ENCODE measurements around the gene ZNF526. TPM values are rescaled to one million over a fixed set of nuclear protein-coding genes. Genes with fewer than 3 reads are reported as not detected.

Gene ZNF526
- polyA plus RNA-seq, 3 donors = 0.96 to 3.4 (median 1.3) TPM

GRCh38 chr19:42244347-42245220 lies 24.5 kb downstream of the ZNF526 start:
- peaks cover 10 to 20% of the 10 kb centered on the region in 2 donors for H3K36me3 ChIP-seq (replicated peaks in 1 of 2; ENCODE audit: control insufficient read depth in 1 of 2, insufficient read depth in 2 of 2, low read length in 2 of 2)
- H2AFZ ChIP-seq (ENCODE audit: insufficient read depth, low read depth, low read length, poor library complexity, severe bottlenecking) = peak overlapping the region; percentile 82
- H3K9ac ChIP-seq (ENCODE audit: insufficient read depth, low read length, poor library complexity, severe bottlenecking) = peak overlapping the region; percentile 48
- peaks cover 34% of the 10 kb centered on the region for H3K79me2 ChIP-seq (ENCODE audit: insufficient read depth, low read length)
- intact Hi-C loops (cut with micrococcal nuclease) = loop anchor here (1.0 to 10.0 kb wide), 5 partner anchors 27 to 137 kb away; partner anchors contain the start of genes DEDD2 (in 1 of the 2) and POU2F2 (in 1 of the 2)
- no peaks in the 10 kb centered on the region for H3K27me3 ChIP-seq (ENCODE audit: control insufficient read depth in 2 of 2, insufficient read depth in 2 of 2, low read length in 2 of 2)
- H3K36me3 Mint-ChIP-seq = peaks cover 14 to 29% of the 10 kb centered on the region in 2 donors
- DNase-seq = peak; percentile 90 to 94 (median 90)
- H3K4me2 ChIP-seq (replicated peaks; ENCODE audit: extremely low read depth, low read length, poor library complexity, severe bottlenecking) = peak overlapping the region; percentile 90
- H3K27ac ChIP-seq (ENCODE audit: low read depth in 1 of 2, low read length in 2 of 2) = peak overlapping the region; percentile 61 to 76
- peak; percentile 68 for TF ChIP-seq CTCF (IDR thresholded peaks at IDR 0.05)
- H3K27ac Mint-ChIP-seq = peak overlapping the region; percentile 96 to 98 (median 97)
- H3K27me3 Mint-ChIP-seq (ENCODE audit: low read depth in 3 of 3) = peaks cover 0 to 4% (median 3%) of the 10 kb centered on the region in 3 donors
- H3K4me1 ChIP-seq (ENCODE audit: control insufficient read depth in 1 of 2, insufficient read depth in 2 of 2, low read length in 2 of 2) = peaks cover 37 to 44% of the 10 kb centered on the region in 2 donors
- H4K20me1 ChIP-seq (ENCODE audit: insufficient read depth, low read length) = peaks cover 51% of the 10 kb centered on the region
- no peaks in the 10 kb centered on the region for H3K9me3 ChIP-seq (replicated peaks in 1 of 2; ENCODE audit: control insufficient read depth in 1 of 2, insufficient read depth in 1 of 2, low read length in 2 of 2)
- H3K4me3 ChIP-seq (replicated peaks in 1 of 3; ENCODE audit: low read depth in 2 of 3, low read length in 3 of 3) = peak overlapping the region; percentile 79 to 96 (median 84)
- H3K4me1 Mint-ChIP-seq = peaks cover 48% of the 10 kb centered on the region
- WGBS (ENCODE audit: insufficient coverage) = 3% methylated on average over 39 of the region's 45 CpGs
- peak overlapping the region; percentile 95 to 99 for H3K4me3 Mint-ChIP-seq
- no peaks in the 10 kb centered on the region for H3K9me3 Mint-ChIP-seq

- intact Hi-C loops (cut with micrococcal nuclease) = loop anchor here in 1 of 2 donors (10.0 kb wide), 1 partner anchor 110 kb away; the partner anchor contains the start of gene POU2F2
- Mint-ChIP-seq H3K27me3 (ENCODE audit: low read depth in 3 of 3) (peaks cover 0 to 4% (median 3%) of the 10 kb centered on the region in 3 donors), H3K27ac (peak overlapping the region in 6 of 7 donors; percentile 55 to 98 (median 97)), H3K4me1 (peaks cover 42% of the 10 kb centered on the region), H3K36me3 (peaks cover 11 to 27% of the 10 kb centered on the region in 2 donors), H3K4me3 (peak overlapping the region in 1 of 2 donors; percentile 48), H3K9me3 (no peaks in the 10 kb centered on the region)
- Histone ChIP-seq H3K9me3 (replicated peaks in 1 of 2; ENCODE audit: control insufficient read depth in 1 of 2, insufficient read depth in 1 of 2, low read length in 2 of 2) (no peaks in the 10 kb centered on the region), H3K79me2 (ENCODE audit: insufficient read depth, low read length) (peaks cover 31% of the 10 kb centered on the region), H3K27me3 (ENCODE audit: control insufficient read depth in 2 of 2, insufficient read depth in 2 of 2, low read length in 2 of 2) (no peaks in the 10 kb centered on the region), H3K9ac (ENCODE audit: insufficient read depth, low read length, poor library complexity, severe bottlenecking) (no peak overlapping the region), H2AFZ (ENCODE audit: insufficient read depth, low read depth, low read length, poor library complexity, severe bottlenecking) (peak overlapping the region; percentile 82), H3K4me1 (ENCODE audit: control insufficient read depth in 1 of 2, insufficient read depth in 2 of 2, low read length in 2 of 2) (peaks cover 31 to 38% of the 10 kb centered on the region in 2 donors), H3K4me3 (replicated peaks in 1 of 3; ENCODE audit: low read depth in 2 of 3, low read length in 3 of 3) (peak overlapping the region in 1 of 3 experiments; percentile 96), H3K4me2 (replicated peaks; ENCODE audit: extremely low read depth, low read length, poor library complexity, severe bottlenecking) (peak overlapping the region; percentile 90), H3K27ac (ENCODE audit: low read depth in 1 of 2, low read length in 2 of 2) (no peak overlapping the region), H4K20me1 (ENCODE audit: insufficient read depth, low read length) (peaks cover 51% of the 10 kb centered on the region), H3K36me3 (replicated peaks in 1 of 2; ENCODE audit: control insufficient read depth in 1 of 2, insufficient read depth in 2 of 2, low read length in 2 of 2) (peaks cover 5 to 20% of the 10 kb centered on the region in 2 donors)
- 90% methylated on average over 8 of the region's 10 CpGs for WGBS (ENCODE audit: insufficient coverage)
- no peak for TF ChIP-seq CTCF (IDR thresholded peaks at IDR 0.05)
- no peak for DNase-seq
Observed at GRCh38 chr19:42245231-42245630, 25.1 kb downstream of the ZNF526 start.
